Adipose tissue (tissue), 3 donors: ENCODE measurements around the gene SLC9A4. TPM values are rescaled to one million over a fixed set of nuclear protein-coding genes. Genes with fewer than 3 reads are reported as not detected.

Source experiments
- H3K27ac ChIP-seq: one replicate; pipeline ENCODE4 v1.5.1; 2013; ENCODE audit warnings: low read depth, low read length
- WGBS, 3 donors: extraction: QIAGEN DNeasy Blood & Tissue Kit; methylation state at CpG; one replicate each; pipeline ENCODE4 v1.1.7; 2013; 5-methylcytosine and 5-hydroxymethylcytosine counted together
- polyA plus RNA-seq, 3 donors: library from polyadenylated mRNA; stranded (reverse); fragments of 200-250 nt; gene quantifications; one replicate each; pipeline ENCODE4 v1.2.3, GENCODE V29; 2013
- donor health status: healthy with polysubstance abuse.
- donor health status: Bipolar disorder and iron deficiency.
- donor health status: healthy.

SLC9A4 gene
- polyA plus RNA-seq, 3 donors = 0.01 to 1.8 (median 0.11) TPM

- H3K27ac ChIP-seq = no peak overlapping the region
- 42 to 69% (median 49%) methylated on average over 1 of the region's 1 CpG for WGBS, 3 donors
Observed at GRCh38 chr2:102486941-102487702, 14.1 kb downstream of the SLC9A4 start.

- H3K27ac ChIP-seq = no peak overlapping the region
Observed at GRCh38 chr2:102487761-102488462, 14.9 kb downstream of the SLC9A4 start.

GRCh38 chr2:102489646-102490045 lies 16.6 kb downstream of the SLC9A4 start:
- 68 to 86% (median 81%) methylated on average over 1 of the region's 1 CpG for WGBS, 3 donors
- no peak overlapping the region for H3K27ac ChIP-seq

More at GRCh38 chr2:102487761-102488462, 14.9 kb downstream of the SLC9A4 start:
- 42 to 43% (median 42%) methylated on average over 8 of the region's 8 CpGs for WGBS, 3 donors

GRCh38 chr2:102492006-102492405 lies 19.0 kb downstream of the SLC9A4 start:
- H3K27ac ChIP-seq = no peak overlapping the region

GRCh38 chr2:102494570-102494969 lies 21.5 kb downstream of the SLC9A4 start:
- no peak overlapping the region for H3K27ac ChIP-seq
- WGBS, 3 donors = 77 to 89% (median 83%) methylated on average over 1 of the region's 1 CpG

- 88 to 96% (median 92%) methylated on average over 2 of the region's 2 CpGs for WGBS, 3 donors
- no peak overlapping the region for H3K27ac ChIP-seq
Observed at GRCh38 chr2:102498414-102498813, 25.4 kb downstream of the SLC9A4 start.

- WGBS, 3 donors = 78 to 81% (median 79%) methylated on average over 1 of the region's 1 CpG
- H3K27ac ChIP-seq = no peak overlapping the region
Observed at GRCh38 chr2:102499558-102499957, 26.5 kb downstream of the SLC9A4 start.

- H3K27ac ChIP-seq = no peak overlapping the region
- 80 to 92% (median 83%) methylated on average over 7 to 8 of the region's 8 CpGs for WGBS, 3 donors
Observed at GRCh38 chr2:102502576-102502975, 29.6 kb downstream of the SLC9A4 start.

- H3K27ac ChIP-seq = no peak overlapping the region
- 84 to 86% (median 85%) methylated on average over 8 of the region's 8 CpGs for WGBS, 3 donors
Observed at GRCh38 chr2:102504833-102505232, 31.8 kb downstream of the SLC9A4 start.

GRCh38 chr2:102505290-102505689 lies 32.3 kb downstream of the SLC9A4 start:
- no peak overlapping the region for H3K27ac ChIP-seq
- 42 to 75% (median 66%) methylated on average over 10 of the region's 10 CpGs for WGBS, 3 donors

GRCh38 chr2:102506743-102507142 lies 33.7 kb downstream of the SLC9A4 start:
- H3K27ac ChIP-seq = no peak overlapping the region

GRCh38 chr2:102508863-102509262 lies 35.8 kb downstream of the SLC9A4 start:
- 33 to 55% (median 34%) methylated on average over 4 of the region's 4 CpGs for WGBS, 3 donors
- no peak overlapping the region for H3K27ac ChIP-seq

More at GRCh38 chr2:102506743-102507142, 33.7 kb downstream of the SLC9A4 start:
- WGBS, 3 donors = 85 to 89% (median 88%) methylated on average over 5 of the region's 5 CpGs

- H3K27ac ChIP-seq = no peak overlapping the region
- WGBS, 3 donors = 59 to 78% (median 61%) methylated on average over 2 of the region's 2 CpGs
Observed at GRCh38 chr2:102509749-102510148, 36.7 kb downstream of the SLC9A4 start.

- WGBS, 3 donors = 61 to 72% (median 65%) methylated on average over 2 of the region's 2 CpGs
- no peak overlapping the region for H3K27ac ChIP-seq
Observed at GRCh38 chr2:102510791-102511575, 38.0 kb downstream of the SLC9A4 start.

GRCh38 chr2:102512161-102512560 lies 39.1 kb downstream of the SLC9A4 start:
- H3K27ac ChIP-seq = no peak overlapping the region
- 71 to 88% (median 87%) methylated on average over 4 of the region's 4 CpGs for WGBS, 3 donors

GRCh38 chr2:102513355-102513939 lies 40.4 kb downstream of the SLC9A4 start:
- H3K27ac ChIP-seq = no peak overlapping the region
- WGBS, 3 donors = 93 to 96% (median 96%) methylated on average over 11 of the region's 11 CpGs

GRCh38 chr2:102514061-102514785 lies 41.2 kb downstream of the SLC9A4 start:
- H3K27ac ChIP-seq = no peak overlapping the region
- WGBS, 3 donors = 70 to 76% (median 76%) methylated on average over 7 of the region's 7 CpGs

GRCh38 chr2:102515851-102516250 lies 42.8 kb downstream of the SLC9A4 start:
- WGBS, 3 donors = 58 to 70% (median 69%) methylated on average over 5 of the region's 5 CpGs
- H3K27ac ChIP-seq = no peak overlapping the region
